ENCODE data around the gene CACNA2D4.

Gene CACNA2D4

GRCh38 chr12:1808036-1808797 lies 110.2 kb downstream of the CACNA2D4 start:
- no peaks in the 10 kb centered on the region for H4K20me1 ChIP-seq (ENCODE audit: insufficient read depth)
- no peaks in the 10 kb centered on the region for H3K36me3 ChIP-seq (ENCODE audit: insufficient read depth)
- no peaks in the 10 kb centered on the region for H3K79me2 ChIP-seq (ENCODE audit: insufficient read depth, low read depth)
- H3K9ac ChIP-seq = no peak overlapping the region
- no peak overlapping the region for H3K4me2 ChIP-seq
- H3K4me1 ChIP-seq (ENCODE audit: low read depth, poor library complexity, severe bottlenecking) = peaks cover 7% of the 10 kb centered on the region
- no peak overlapping the region for H3K27ac ChIP-seq
- TF ChIP-seq CTCF (conservative IDR thresholded peaks at IDR 0.05; ENCODE audit: low read depth, low read length) = no peak
- peaks cover 24% of the 10 kb centered on the region; the same call in 1 of the 2 replicates for H3K27me3 ChIP-seq (ENCODE audit: insufficient read depth, low read depth)
- H3K4me3 ChIP-seq (IDR thresholded peaks at IDR 0.05; ENCODE audit: insufficient read depth, low read depth, low read length) = no peak overlapping the region
- no peak overlapping the region for H2AFZ ChIP-seq (ENCODE audit: low read depth)

DNA sequence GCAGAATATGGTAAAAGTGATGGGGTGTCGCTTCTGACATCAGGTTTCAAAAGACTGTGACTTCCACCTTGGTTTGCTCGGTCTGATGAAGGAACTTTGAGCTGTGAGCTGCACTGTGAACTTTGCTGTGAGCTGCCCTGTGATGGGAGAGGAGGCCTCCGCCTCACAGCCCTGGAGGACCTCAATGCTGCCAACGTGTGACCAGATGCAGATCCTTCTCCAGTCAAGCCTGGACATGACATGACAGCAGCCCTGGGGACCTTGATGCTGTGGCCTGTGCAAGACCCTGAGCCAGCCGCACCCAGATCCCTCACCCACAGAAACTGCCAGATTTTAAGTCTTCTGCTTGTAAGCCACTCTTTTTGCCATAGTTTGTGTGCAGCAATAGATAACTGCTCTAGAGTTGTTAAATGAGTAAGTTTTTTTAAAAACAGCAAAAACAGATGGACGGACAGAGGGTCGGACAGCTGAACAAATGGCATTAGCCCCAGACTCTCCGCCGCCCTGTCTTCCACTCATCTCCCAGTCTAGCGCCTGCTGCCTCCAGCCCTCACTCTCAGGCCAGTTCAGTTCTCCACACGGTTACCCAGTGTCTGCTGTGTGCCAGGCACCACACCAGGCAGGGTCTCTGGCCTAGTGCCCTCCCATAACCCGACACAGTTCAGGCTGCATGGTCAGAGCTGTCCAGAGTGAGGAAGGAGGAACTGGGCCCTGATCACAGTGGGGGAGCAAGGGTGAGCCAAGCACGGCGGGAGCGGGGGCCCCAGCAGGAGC lies 111.2 kb downstream of the CACNA2D4 start:
- Histone ChIP-seq H3K4me1 (ENCODE audit: low read depth, poor library complexity, severe bottlenecking) (peaks cover 7% of the 10 kb centered on the region), H3K4me3 (IDR thresholded peaks at IDR 0.05; ENCODE audit: insufficient read depth, low read depth, low read length) (no peak overlapping the region), H3K9ac (no peak overlapping the region), H3K27ac (no peak overlapping the region), H4K20me1 (ENCODE audit: insufficient read depth) (no peaks in the 10 kb centered on the region), H3K36me3 (ENCODE audit: insufficient read depth) (no peaks in the 10 kb centered on the region), H3K27me3 (ENCODE audit: insufficient read depth, low read depth) (peaks cover 15% of the 10 kb centered on the region; the same call in 1 of the 2 replicates), H3K4me2 (no peak overlapping the region), H3K79me2 (ENCODE audit: insufficient read depth, low read depth) (no peaks in the 10 kb centered on the region), H2AFZ (ENCODE audit: low read depth) (no peak overlapping the region)
- no peak for TF ChIP-seq CTCF (conservative IDR thresholded peaks at IDR 0.05; ENCODE audit: low read depth, low read length)

DNA sequence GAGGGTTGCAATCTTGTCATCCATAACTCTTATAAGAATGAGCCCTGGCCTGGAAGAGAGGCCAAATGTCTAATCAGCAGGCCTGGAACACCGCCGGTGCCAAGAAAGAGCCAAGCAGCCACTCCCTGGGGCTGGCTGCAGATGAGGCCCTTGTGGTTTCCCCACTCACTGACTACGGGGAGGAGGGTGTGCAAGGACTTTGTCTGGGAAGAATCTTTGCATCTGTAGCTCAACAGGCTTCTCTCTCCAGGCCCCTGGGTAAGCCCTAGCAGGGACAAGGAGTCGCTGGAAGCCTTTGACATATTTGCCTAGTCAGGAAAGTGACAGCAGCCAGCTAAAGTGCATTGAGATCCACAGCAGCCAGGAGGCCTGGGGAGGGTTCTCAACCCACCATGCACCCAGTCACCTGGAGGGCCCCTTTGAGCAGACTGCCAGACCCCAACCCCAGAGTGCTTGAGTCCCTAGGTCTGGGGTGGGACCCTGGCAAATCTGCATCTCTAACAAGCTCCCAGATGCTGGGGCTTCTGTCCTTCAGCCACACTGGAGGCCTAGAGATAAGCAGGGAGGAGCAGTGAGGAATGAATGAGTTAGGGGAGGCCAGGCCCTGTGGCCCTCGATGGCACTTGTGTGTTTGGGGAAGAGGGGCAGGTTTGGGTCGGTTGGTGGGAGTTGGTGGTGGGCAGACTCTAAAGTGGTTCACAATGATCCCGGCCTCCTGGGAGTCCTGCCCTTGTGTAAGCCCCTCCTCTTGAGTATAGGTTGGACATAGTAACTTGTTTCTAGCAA lies 112.0 kb downstream of the CACNA2D4 start:
- H3K4me2 ChIP-seq = no peak overlapping the region
- no peaks in the 10 kb centered on the region for H3K79me2 ChIP-seq (ENCODE audit: insufficient read depth, low read depth)
- no peak overlapping the region for H3K4me3 ChIP-seq (IDR thresholded peaks at IDR 0.05; ENCODE audit: insufficient read depth, low read depth, low read length)
- H3K27ac ChIP-seq = no peak overlapping the region
- H4K20me1 ChIP-seq (ENCODE audit: insufficient read depth) = no peaks in the 10 kb centered on the region
- H2AFZ ChIP-seq (ENCODE audit: low read depth) = no peak overlapping the region
- TF ChIP-seq CTCF (conservative IDR thresholded peaks at IDR 0.05; ENCODE audit: low read depth, low read length) = no peak
- no peak overlapping the region for H3K9ac ChIP-seq
- no peaks in the 10 kb centered on the region for H3K36me3 ChIP-seq (ENCODE audit: insufficient read depth)
- peaks cover 7% of the 10 kb centered on the region; the same call in 1 of the 2 replicates for H3K27me3 ChIP-seq (ENCODE audit: insufficient read depth, low read depth)
- H3K4me1 ChIP-seq (ENCODE audit: low read depth, poor library complexity, severe bottlenecking) = peaks cover 7% of the 10 kb centered on the region

- no peak overlapping the region for H3K4me3 ChIP-seq (IDR thresholded peaks at IDR 0.05; ENCODE audit: insufficient read depth, low read depth, low read length)
- peaks cover 7% of the 10 kb centered on the region for H3K4me1 ChIP-seq (ENCODE audit: low read depth, poor library complexity, severe bottlenecking)
- no peaks in the 10 kb centered on the region for H3K36me3 ChIP-seq (ENCODE audit: insufficient read depth)
- H3K27me3 ChIP-seq (ENCODE audit: insufficient read depth, low read depth) = no peaks in the 10 kb centered on the region; the same call in 1 of the 2 replicates
- no peak overlapping the region for H3K27ac ChIP-seq
- no peak for TF ChIP-seq CTCF (conservative IDR thresholded peaks at IDR 0.05; ENCODE audit: low read depth, low read length)
- peak overlapping the region; percentile 99; the same call in 1 of the 2 replicates for H2AFZ ChIP-seq (ENCODE audit: low read depth)
- no peaks in the 10 kb centered on the region for H3K79me2 ChIP-seq (ENCODE audit: insufficient read depth, low read depth)
- no peaks in the 10 kb centered on the region for H4K20me1 ChIP-seq (ENCODE audit: insufficient read depth)
- H3K4me2 ChIP-seq = no peak overlapping the region
- H3K9ac ChIP-seq = no peak overlapping the region
Observed at GRCh38 chr12:1805441-1806081, 112.9 kb downstream of the CACNA2D4 start.

All from KMS-11 (cell line).